AG09309 (cell line): ENCODE results near the gene TTC7B.

Source experiments
- DNase-seq: peaks from one replicate; pipeline ENCODE4 v3.0.0-alpha.2; 2010; ENCODE audit warnings: low read depth
- H3K4me3 ChIP-seq: 2 replicates; pipeline ENCODE4 v1.5.1; 2011; ENCODE audit warnings: mild to moderate bottlenecking, low read depth, low read length, moderate library complexity; ENCODE audit not compliant: control insufficient read depth
- TF ChIP-seq, protein P1 (sequence below): IDR thresholded peaks from 2 replicates; pipeline ENCODE4 v1.5.1; 2011; ENCODE audit warnings: mild to moderate bottlenecking, low read depth, low read length, inconsistent platforms; ENCODE audit not compliant: insufficient read depth, control insufficient read depth; ENCODE audit errors: missing control alignments

The TTC7B gene

DNA sequence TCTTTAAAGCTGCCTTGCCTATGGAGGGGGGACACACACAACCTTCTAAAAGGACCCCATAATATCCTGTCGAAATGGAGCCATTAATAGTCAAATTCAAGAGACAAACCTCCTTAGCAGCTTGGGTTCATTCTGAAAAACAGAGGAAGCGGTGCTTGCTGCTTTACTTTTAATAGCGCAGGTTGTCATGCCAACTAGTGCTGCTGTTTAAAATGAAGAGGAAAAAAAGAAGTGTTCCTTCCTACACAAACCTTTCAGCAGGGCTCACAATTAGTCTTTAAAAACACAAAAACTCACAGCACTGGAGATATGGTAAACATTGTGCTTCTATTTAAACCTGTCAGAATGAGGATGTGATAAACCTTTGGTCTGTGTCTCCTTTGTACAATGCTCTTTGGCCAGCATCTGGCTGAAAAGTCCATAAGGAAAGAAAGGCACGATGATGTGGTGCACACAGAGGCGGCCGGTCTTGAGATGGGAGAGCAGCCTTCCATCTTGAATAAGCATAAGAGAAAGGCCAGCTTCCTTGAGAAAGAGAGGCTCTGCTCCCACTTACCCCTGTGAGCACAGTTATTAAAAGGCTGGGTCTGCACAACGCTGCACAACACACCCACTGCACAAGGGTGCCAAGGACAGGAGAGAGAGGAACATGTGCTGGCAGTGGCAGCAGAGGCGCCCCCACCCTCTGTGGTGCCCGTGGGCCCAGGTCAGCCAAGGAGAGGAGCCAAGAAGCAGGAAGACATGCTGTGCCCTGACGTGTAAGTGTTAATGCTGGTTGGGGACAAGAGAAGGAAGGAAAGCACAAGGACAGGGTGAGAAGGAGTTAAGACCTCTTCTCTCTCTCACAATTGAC, 144.6 kb downstream of the TTC7B start:
- no peak overlapping the region for H3K4me3 ChIP-seq
- TF ChIP-seq, protein P1, sequence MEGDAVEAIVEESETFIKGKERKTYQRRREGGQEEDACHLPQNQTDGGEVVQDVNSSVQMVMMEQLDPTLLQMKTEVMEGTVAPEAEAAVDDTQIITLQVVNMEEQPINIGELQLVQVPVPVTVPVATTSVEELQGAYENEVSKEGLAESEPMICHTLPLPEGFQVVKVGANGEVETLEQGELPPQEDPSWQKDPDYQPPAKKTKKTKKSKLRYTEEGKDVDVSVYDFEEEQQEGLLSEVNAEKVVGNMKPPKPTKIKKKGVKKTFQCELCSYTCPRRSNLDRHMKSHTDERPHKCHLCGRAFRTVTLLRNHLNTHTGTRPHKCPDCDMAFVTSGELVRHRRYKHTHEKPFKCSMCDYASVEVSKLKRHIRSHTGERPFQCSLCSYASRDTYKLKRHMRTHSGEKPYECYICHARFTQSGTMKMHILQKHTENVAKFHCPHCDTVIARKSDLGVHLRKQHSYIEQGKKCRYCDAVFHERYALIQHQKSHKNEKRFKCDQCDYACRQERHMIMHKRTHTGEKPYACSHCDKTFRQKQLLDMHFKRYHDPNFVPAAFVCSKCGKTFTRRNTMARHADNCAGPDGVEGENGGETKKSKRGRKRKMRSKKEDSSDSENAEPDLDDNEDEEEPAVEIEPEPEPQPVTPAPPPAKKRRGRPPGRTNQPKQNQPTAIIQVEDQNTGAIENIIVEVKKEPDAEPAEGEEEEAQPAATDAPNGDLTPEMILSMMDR = no peak
- no peak for DNase-seq

DNA sequence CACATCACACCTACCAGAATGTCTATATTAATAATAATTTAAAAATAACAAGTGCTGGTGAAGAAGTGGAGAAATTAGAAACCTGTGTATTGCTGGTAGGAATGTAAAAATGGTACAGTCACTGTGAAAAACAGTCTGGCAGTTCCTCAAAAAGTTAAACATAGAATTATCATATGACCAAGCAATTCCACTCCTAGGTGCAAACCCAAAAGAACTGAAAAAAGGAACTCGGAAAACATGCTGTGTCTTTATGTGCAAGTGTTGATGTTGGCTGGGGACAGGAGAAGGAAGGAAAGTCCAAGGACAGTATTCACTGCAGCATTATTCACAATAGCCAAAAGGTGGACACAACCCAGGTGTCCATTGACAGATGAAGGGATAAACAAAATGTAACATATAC, 146.5 kb downstream of the TTC7B start:
- H3K4me3 ChIP-seq = no peak overlapping the region
- TF ChIP-seq, protein P1 = no peak
- no peak for DNase-seq

DNA sequence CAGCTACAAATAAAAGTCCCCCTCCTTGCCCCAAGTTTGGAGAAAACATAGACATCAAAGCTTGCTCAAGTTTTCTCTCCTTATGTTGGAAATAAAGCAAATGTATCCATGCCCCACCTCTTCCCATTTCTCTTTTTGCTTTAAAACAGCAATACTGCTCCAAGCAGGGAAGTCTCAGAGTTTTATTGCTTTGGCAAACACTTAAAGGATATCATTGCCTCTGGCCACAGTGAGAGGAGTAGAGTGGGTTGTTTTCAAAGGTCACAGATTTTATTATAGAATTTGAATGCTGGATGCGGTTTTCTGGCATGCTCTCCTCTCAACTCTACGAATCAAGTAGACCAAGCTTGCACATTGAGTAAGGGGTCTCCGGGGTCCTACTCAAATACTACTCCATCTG, 149.7 kb downstream of the TTC7B start:
- no peak overlapping the region for H3K4me3 ChIP-seq
- TF ChIP-seq, protein P1 = no peak
- no peak for DNase-seq

DNA sequence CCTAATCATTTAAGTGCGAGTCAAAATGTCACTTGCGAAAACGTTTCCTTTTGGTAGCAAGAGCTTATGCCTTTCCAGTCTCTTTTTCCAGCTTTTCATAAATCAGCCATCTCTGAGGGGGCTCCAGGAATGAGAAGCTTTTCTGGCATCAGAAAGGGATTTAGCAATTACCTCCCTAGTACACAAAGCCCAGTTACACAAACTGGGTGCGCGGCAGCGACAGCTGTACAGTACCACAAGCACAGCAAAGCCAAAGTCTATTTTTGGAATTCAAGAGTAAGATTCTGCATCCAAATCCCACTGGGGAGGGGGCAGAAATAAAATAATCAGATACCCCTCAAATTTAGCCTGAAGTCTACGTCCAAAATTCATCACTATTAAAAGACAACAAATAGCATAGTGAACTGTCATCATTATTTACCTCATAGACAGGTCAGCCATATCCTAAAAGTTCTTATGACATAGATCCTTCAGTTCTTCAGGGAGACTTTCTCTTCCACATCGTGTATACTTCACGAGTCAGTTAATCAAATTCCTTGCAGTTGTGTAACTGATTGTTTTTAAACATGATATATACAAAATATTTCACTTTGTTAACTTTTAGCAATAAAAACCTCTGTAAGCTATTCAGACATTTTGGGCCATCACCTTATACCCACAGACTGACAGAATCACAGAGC, 150.8 kb downstream of the TTC7B start:
- H3K4me3 ChIP-seq = no peak overlapping the region
- TF ChIP-seq, protein P1 = no peak
- no peak for DNase-seq

DNA sequence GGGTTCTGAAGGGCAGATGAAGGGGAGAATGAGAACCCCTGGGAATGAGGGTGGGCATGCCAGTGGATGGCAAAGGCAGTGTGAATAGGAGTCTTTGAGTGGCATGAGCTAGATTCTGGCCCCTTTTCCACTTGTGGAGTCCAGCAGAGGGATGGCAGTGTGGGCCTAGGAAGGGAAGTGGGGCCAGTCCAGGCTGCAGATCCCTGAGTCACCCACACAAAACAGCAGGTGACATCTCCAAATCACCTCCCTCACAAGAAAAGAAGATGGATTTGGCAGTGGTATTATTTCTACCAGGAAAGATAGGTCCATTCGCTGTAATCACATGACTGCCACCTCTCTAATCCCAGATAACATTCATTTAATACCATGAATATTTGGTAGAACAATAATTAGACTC, 151.3 kb downstream of the TTC7B start:
- DNase-seq = no peak
- no peak overlapping the region for H3K4me3 ChIP-seq
- TF ChIP-seq, protein P1 = no peak

DNA sequence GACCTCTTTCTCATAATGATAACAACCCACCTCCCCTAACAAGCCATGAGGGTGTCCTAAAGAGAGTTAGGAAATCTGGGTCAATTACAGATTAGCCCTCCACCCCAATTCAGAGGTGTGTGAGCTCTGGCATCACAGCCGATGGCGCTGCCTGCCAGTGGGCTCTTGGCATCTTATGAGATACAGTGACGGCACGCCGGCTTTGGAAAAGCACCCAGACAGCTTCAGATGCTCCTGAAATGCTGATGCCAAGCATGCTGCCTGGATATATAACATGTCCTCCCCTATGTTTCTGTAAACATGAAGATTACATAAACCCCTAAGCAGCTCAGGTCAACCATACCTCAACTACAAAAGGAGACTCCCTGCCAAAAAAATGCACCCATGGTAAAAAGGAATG, 152.6 kb downstream of the TTC7B start:
- H3K4me3 ChIP-seq = no peak overlapping the region
- no peak for DNase-seq
- TF ChIP-seq, protein P1 = no peak
